ENCODE results near the gene FPGS.

FPGS gene

GRCh38 chr9:127802576-127803443 is at the start of gene FPGS:
FPGS (plus strand) TSS chr9:127802882; CDS start chr9:127802925, 43 bp downstream.
- no peak for TF ChIP-seq GATA3 (IDR thresholded peaks at IDR 0.05; ENCODE audit: low read depth, low read length)

- TF ChIP-seq GATA2 (IDR thresholded peaks at IDR 0.05; ENCODE audit: low read depth, low read length) (no peak), GATA3 (IDR thresholded peaks at IDR 0.05; ENCODE audit: low read depth, low read length) (no peak)
These were observed 49.5 kb upstream of the FPGS start for GRCh38 chr9:127753148-127753547.

- no peak for TF ChIP-seq GATA3 (IDR thresholded peaks at IDR 0.05; ENCODE audit: low read depth, low read length)
- TF ChIP-seq GATA2 (IDR thresholded peaks at IDR 0.05; ENCODE audit: low read depth, low read length) = no peak
These were observed 49.1 kb upstream of the FPGS start for GRCh38 chr9:127753622-127754021.

GRCh38 chr9:127754099-127755060 is 48.3 kb upstream of the FPGS start:
- TF ChIP-seq GATA2 (IDR thresholded peaks at IDR 0.05; ENCODE audit: low read depth, low read length) (no peak), GATA3 (IDR thresholded peaks at IDR 0.05; ENCODE audit: low read depth, low read length) (no peak)

- TF ChIP-seq GATA2 (IDR thresholded peaks at IDR 0.05; ENCODE audit: low read depth, low read length) (no peak), GATA3 (IDR thresholded peaks at IDR 0.05; ENCODE audit: low read depth, low read length) (no peak)
These were observed 47.3 kb upstream of the FPGS start for GRCh38 chr9:127755061-127756060.

GRCh38 chr9:127756233-127756632 is 46.4 kb upstream of the FPGS start:
- TF ChIP-seq GATA3 (IDR thresholded peaks at IDR 0.05; ENCODE audit: low read depth, low read length) (no peak), GATA2 (IDR thresholded peaks at IDR 0.05; ENCODE audit: low read depth, low read length) (no peak)

- no peak for TF ChIP-seq GATA3 (IDR thresholded peaks at IDR 0.05; ENCODE audit: low read depth, low read length)
- TF ChIP-seq GATA2 (IDR thresholded peaks at IDR 0.05; ENCODE audit: low read depth, low read length) = 0 out of 2 replicates have a peak, but pooled peaks have one; percentile 15
These were observed 43.8 kb upstream of the FPGS start for GRCh38 chr9:127758843-127759242.

- TF ChIP-seq GATA3 (IDR thresholded peaks at IDR 0.05; ENCODE audit: low read depth, low read length) (no peak), GATA2 (IDR thresholded peaks at IDR 0.05; ENCODE audit: low read depth, low read length) (no peak)
These were observed 41.6 kb upstream of the FPGS start for GRCh38 chr9:127761061-127761460.

GRCh38 chr9:127761491-127761956 is 41.2 kb upstream of the FPGS start:
- peak; percentile 40; the same call in 1 of the 2 replicates for TF ChIP-seq GATA2 (IDR thresholded peaks at IDR 0.05; ENCODE audit: low read depth, low read length)
- TF ChIP-seq GATA3 (IDR thresholded peaks at IDR 0.05; ENCODE audit: low read depth, low read length) = no peak

GRCh38 chr9:127762111-127762676 is 40.5 kb upstream of the FPGS start:
- TF ChIP-seq GATA3 (IDR thresholded peaks at IDR 0.05; ENCODE audit: low read depth, low read length) (no peak), GATA2 (IDR thresholded peaks at IDR 0.05; ENCODE audit: low read depth, low read length) (no peak)

GRCh38 chr9:127763918-127764384 is 38.7 kb upstream of the FPGS start:
- TF ChIP-seq GATA3 (IDR thresholded peaks at IDR 0.05; ENCODE audit: low read depth, low read length) (no peak), GATA2 (IDR thresholded peaks at IDR 0.05; ENCODE audit: low read depth, low read length) (no peak)

- TF ChIP-seq GATA3 (IDR thresholded peaks at IDR 0.05; ENCODE audit: low read depth, low read length) (no peak), GATA2 (IDR thresholded peaks at IDR 0.05; ENCODE audit: low read depth, low read length) (no peak)
These were observed 37.3 kb upstream of the FPGS start for GRCh38 chr9:127765418-127765817.

GRCh38 chr9:127767410-127767809 is 35.3 kb upstream of the FPGS start:
- TF ChIP-seq GATA3 (IDR thresholded peaks at IDR 0.05; ENCODE audit: low read depth, low read length) (no peak), GATA2 (IDR thresholded peaks at IDR 0.05; ENCODE audit: low read depth, low read length) (no peak)

Data from SH-SY5Y (cell line).